A549 (cell line): Measurements from ENCODE around the gene CDC14A. TPM values are rescaled to one million over a fixed set of nuclear protein-coding genes. Genes with fewer than 3 reads are reported as not detected.

Experiments used
- ATAC-seq, 2 experiments: fragments of 200-7000 bp in 1 of 2; fragments of >200 bp in 1 of 2; cut with Nextera tagmentation in 1 of 2; cut with Tn5 transposase in 1 of 2; 3 replicates each; pipeline versions ENCODE4 v1.8.0 to v1.9.1; 2018 to 2020; ENCODE audit warnings: mild to moderate bottlenecking in 1 of 2, moderate library complexity in 1 of 2
- CTCF ChIA-PET: fragments of 300-600 bp; sonication (Branson Sonifier 250); formaldehyde crosslinking; extraction: SDS; loops from one replicate; lab custom pipeline; 2021; ENCODE audit warnings: antibody characterized with exemption, inconsistent platforms; lab: Yijun Ruan, JAX
- POLR2A ChIA-PET: fragments of 350-600 bp; formaldehyde crosslinking; extraction: SDS; loops from one replicate; lab custom pipeline; 2021; ENCODE audit warnings: antibody characterized with exemption, inconsistent platforms; lab: Yijun Ruan, JAX
- DNase-seq, 2 experiments: peaks; one replicate each; pipeline versions ENCODE4 v3.0.0 to v3.0.0-alpha.2; 2011 to 2016; ENCODE audit warnings: low read depth in 1 of 2, low spot score in 1 of 2
- FAIRE-seq: peaks from 2 replicates; lab custom pipeline; 2011; peaks lifted over from hg19 to GRCh38; lab: Jason Lieb, UNC
- H3K27ac ChIP-seq, 2 experiments: fragments of >200 bp; sonication (Bioruptor Twin); formaldehyde crosslinking; 3 replicates each; pipeline ENCODE4 v1.5.1; 2016 to 2017
- H3K4me1 ChIP-seq: fragments of >200 bp; sonication (Bioruptor Twin); formaldehyde crosslinking; 3 replicates; pipeline ENCODE4 v1.6.1; 2016
- H3K4me2 ChIP-seq: fragments of >200 bp; sonication (Bioruptor Twin); formaldehyde crosslinking; 3 replicates; pipeline ENCODE4 v1.6.1; 2016
- H3K4me3 ChIP-seq: fragments of >200 bp; sonication (Bioruptor Twin); formaldehyde crosslinking; 3 replicates; pipeline ENCODE4 v1.5.1; 2016
- H3K9me3 ChIP-seq: fragments of >200 bp; sonication (Bioruptor Twin); formaldehyde crosslinking; 3 replicates; pipeline ENCODE4 v1.6.1; 2016
- ATOH8 ChIP-seq: fragments of 250-450 bp; sonication (Bioruptor Pico); IDR thresholded peaks from 2 replicates; pipeline ENCODE4 v1.5.0; 2020; ENCODE audit warnings: low read depth, mild to moderate bottlenecking, moderate library complexity
- BCL3 ChIP-seq: fragments of >200 bp; sonication (Bioruptor Twin); formaldehyde crosslinking; IDR thresholded peaks from 3 replicates; pipeline ENCODE4 v1.6.1; 2016
- CBX2 ChIP-seq: fragments of 200-600 bp; sonication (generic); IDR thresholded peaks from 2 replicates; pipeline ENCODE4 v1.6.1; 2016; ENCODE audit warnings: low read depth, mild to moderate bottlenecking, borderline replicate concordance
- CEBPB ChIP-seq, 2 experiments: fragments of >200 bp in 1 of 2; sonication (Bioruptor Twin) in 1 of 2; formaldehyde crosslinking in 1 of 2; IDR thresholded peaks; 2 replicates each; pipeline ENCODE4 v1.6.1; 2012 to 2016
- CHD2 ChIP-seq: fragments of 150-350 bp; IDR thresholded peaks from 2 replicates; pipeline ENCODE4 v1.6.1; 2014; ENCODE audit warnings: low read length; ENCODE audit not compliant: partially characterized antibody
- CHD4 ChIP-seq: fragments of 200-600 bp; sonication (generic); IDR thresholded peaks from 2 replicates; pipeline ENCODE4 v1.6.1; 2016; ENCODE audit warnings: antibody characterized with exemption, mild to moderate bottlenecking, borderline replicate concordance
- EHMT2 ChIP-seq: fragments of 200-600 bp; sonication (generic); IDR thresholded peaks from 2 replicates; pipeline ENCODE4 v1.6.1; 2016; ENCODE audit warnings: antibody characterized with exemption, low read depth, mild to moderate bottlenecking, moderate library complexity
- ELK1 ChIP-seq: fragments of 150-350 bp; IDR thresholded peaks from 2 replicates; pipeline ENCODE4 v1.6.1; 2014; ENCODE audit warnings: low read depth, mild to moderate bottlenecking, low read length
- ESRRA ChIP-seq: fragments of 150-350 bp; IDR thresholded peaks from 2 replicates; pipeline ENCODE4 v1.6.1; 2014; ENCODE audit warnings: mild to moderate bottlenecking, low read length, borderline replicate concordance
- FOSB ChIP-seq: fragments of 250-450 bp; sonication (Bioruptor Pico); IDR thresholded peaks from 2 replicates; pipeline ENCODE4 v1.5.0; 2020; ENCODE audit warnings: mild to moderate bottlenecking, moderate library complexity
- GATA3 ChIP-seq: IDR thresholded peaks from 2 replicates; pipeline ENCODE4 v1.6.1; 2012; ENCODE audit warnings: borderline replicate concordance
- HDAC2 ChIP-seq: fragments of 200-600 bp; sonication (generic); IDR thresholded peaks from 2 replicates; pipeline ENCODE4 v1.6.1; 2016
- HEYL ChIP-seq: fragments of 250-450 bp; sonication (Bioruptor Pico); IDR thresholded peaks from 2 replicates; pipeline ENCODE4 v1.8.0; 2021; ENCODE audit warnings: mild to moderate bottlenecking, moderate library complexity
- HMGXB4 ChIP-seq: fragments of 250-450 bp; sonication (Bioruptor Pico); IDR thresholded peaks from 2 replicates; pipeline ENCODE4 v1.5.0; 2021; ENCODE audit warnings: mild to moderate bottlenecking, moderate library complexity, borderline replicate concordance
- HOXB13 ChIP-seq: fragments of 250-450 bp; sonication (Bioruptor Pico); IDR thresholded peaks from 2 replicates; pipeline ENCODE4 v1.5.0; 2020; ENCODE audit warnings: low read depth, mild to moderate bottlenecking, moderate library complexity
- KDM1A ChIP-seq: fragments of 200-600 bp; sonication (generic); IDR thresholded peaks from 2 replicates; pipeline ENCODE4 v1.6.1; 2016; ENCODE audit warnings: low read depth, mild to moderate bottlenecking
- MAFK ChIP-seq: fragments of 450-650 bp; IDR thresholded peaks from 2 replicates; pipeline ENCODE4 v1.6.1; 2014; ENCODE audit not compliant: partially characterized antibody
- NFE2L2 ChIP-seq: fragments of 150-350 bp; conservative IDR thresholded peaks from 2 replicates; pipeline ENCODE4 v1.6.1; 2014; ENCODE audit warnings: low read length
- NPAS2 ChIP-seq: fragments of 250-450 bp; sonication (Bioruptor Pico); IDR thresholded peaks from 2 replicates; pipeline ENCODE4 v1.8.0; 2022; ENCODE audit warnings: mild to moderate bottlenecking, moderate library complexity, borderline replicate concordance
- NR3C1 ChIP-seq: fragments of >200 bp; sonication (Bioruptor Twin); formaldehyde crosslinking; IDR thresholded peaks from 3 replicates; pipeline ENCODE4 v1.6.1; 2017
- PHF8 ChIP-seq: fragments of 200-600 bp; sonication (generic); IDR thresholded peaks from 2 replicates; pipeline ENCODE4 v1.6.1; 2016; ENCODE audit warnings: low read depth, mild to moderate bottlenecking, antibody characterized with exemption, moderate library complexity, borderline replicate concordance
- POLR2A ChIP-seq: IDR thresholded peaks from 2 replicates; pipeline ENCODE4 v1.6.1; 2012; ENCODE audit warnings: mild to moderate bottlenecking, low read length
- POLR2AphosphoS2 ChIP-seq: conservative IDR thresholded peaks from 2 replicates; pipeline ENCODE4 v1.6.1; 2012; ENCODE audit warnings: low read length, improper control_type of control experiment, inconsistent platforms
- RAD21 ChIP-seq, 2 experiments: fragments of >200 bp in 1 of 2; sonication (Bioruptor Twin) in 1 of 2; formaldehyde crosslinking in 1 of 2; IDR thresholded peaks in 1 of 2; conservative IDR thresholded peaks in 1 of 2; 2 replicates in 1 of 2; 3 replicates in 1 of 2; pipeline ENCODE4 v1.6.1; 2012 to 2018; ENCODE audit warnings: inconsistent platforms in 1 of 2
- RARB ChIP-seq: fragments of 250-450 bp; sonication (Bioruptor Pico); IDR thresholded peaks from 2 replicates; pipeline ENCODE4 v1.8.0; 2021; ENCODE audit warnings: mild to moderate bottlenecking, moderate library complexity
- REST ChIP-seq: fragments of 200-600 bp; sonication (generic); IDR thresholded peaks from 2 replicates; pipeline ENCODE4 v1.6.1; 2016; ENCODE audit warnings: antibody characterized with exemption, mild to moderate bottlenecking, moderate library complexity
- SREBF2 ChIP-seq: fragments of 450-650 bp; IDR thresholded peaks from 2 replicates; pipeline ENCODE4 v1.6.1; 2014; ENCODE audit warnings: mild to moderate bottlenecking, moderate library complexity
- USF2 ChIP-seq: fragments of 450-650 bp; IDR thresholded peaks from 2 replicates; pipeline ENCODE4 v1.6.1; 2014; ENCODE audit warnings: antibody characterized with exemption
- ZSCAN20 ChIP-seq: fragments of 250-450 bp; sonication (Bioruptor Pico); IDR thresholded peaks from 2 replicates; pipeline ENCODE4 v1.8.0; 2022; ENCODE audit warnings: mild to moderate bottlenecking, moderate library complexity
- WGBS: methylation state at CpG from one replicate; pipeline ENCODE4 v1.1.6; 2017; ENCODE audit errors: missing lambda C conversion rate; 5-methylcytosine and 5-hydroxymethylcytosine counted together
- polyA plus RNA-seq, 4 experiments: library from polyadenylated mRNA; depleted of rRNA in 3 of 4; stranded (reverse); fragments of >200 nt; fragmentation: RNase III in 1 of 4; extraction: RNeasy Plus Mini Kit Qiagen cat#74134 plus additional on column Dnase treatment in 1 of 4; gene quantifications; 2 replicates in 3 of 4; 3 replicates in 1 of 4; pipeline ENCODE4 v1.2.3, GENCODE V29; 2011 to 2017

Gene CDC14A
- polyA plus RNA-seq, 2 of the 4 experiments (the other 2 are of a cell fraction), result 1.6 to 4.1 TPM

- FAIRE-seq, result no peak
- Histone ChIP-seq H3K9me3 (no peaks in the 10 kb centered on the region), H3K4me3 (no peak overlapping the region), H3K27ac (no peak overlapping the region), H3K4me2 (no peak overlapping the region), H3K4me1 (peaks cover 5% of the 10 kb centered on the region; the same call in 1 of the 3 replicates)
- ATAC-seq, result no peak
- CTCF ChIA-PET, result interaction anchor here (2.5 kb wide), 1 partner anchor 23 kb away, joined by 8 read pairs; no protein-coding TSS in a partner anchor
- POLR2A ChIA-PET, result no interaction called here
- no peak for DNase-seq
- no peak for TF ChIP-seq ATOH8
- no peak for TF ChIP-seq FOSB (CRISPR knock-in tag)
- TF ChIP-seq HEYL (CRISPR knock-in tag), result no peak
- no peak for TF ChIP-seq NPAS2 (CRISPR knock-in tag)
- no peak for TF ChIP-seq SREBF2
- TF ChIP-seq HDAC2, result no peak
- no peak for TF ChIP-seq CBX2
- TF ChIP-seq KDM1A, result no peak
- TF ChIP-seq HMGXB4 (CRISPR knock-in tag), result no peak
- TF ChIP-seq MAFK, result no peak
- no peak for TF ChIP-seq BCL3
- TF ChIP-seq ELK1, result no peak
- TF ChIP-seq CHD4, result no peak
- TF ChIP-seq ZSCAN20 (CRISPR knock-in tag), result no peak
- TF ChIP-seq EHMT2, result no peak
- WGBS, result 84% methylated on average over 5 of the region's 5 CpGs
Measured at GRCh38 chr1:100482748-100483147, 130.4 kb downstream of the CDC14A start.

GRCh38 chr1:100483230-100483629 is 130.9 kb downstream of the CDC14A start:
- Histone ChIP-seq H3K4me1 (peaks cover 5% of the 10 kb centered on the region; the same call in 1 of the 3 replicates), H3K9me3 (no peaks in the 10 kb centered on the region), H3K27ac (no peak overlapping the region), H3K4me2 (no peak overlapping the region), H3K4me3 (no peak overlapping the region)
- ATAC-seq, result no peak
- TF ChIP-seq POLR2A (no peak), PHF8 (no peak), NFE2L2 (no peak), USF2 (no peak), NR3C1 (no peak), ESRRA (no peak), HEYL (CRISPR knock-in tag) (no peak), RAD21 (conservative IDR thresholded peaks at IDR 0.05 in 1 of 2, IDR thresholded peaks at IDR 0.05 in 1 of 2) (no peak), REST (no peak), CHD2 (no peak), RARB (CRISPR knock-in tag) (no peak), HOXB13 (CRISPR knock-in tag) (no peak), SREBF2 (no peak), GATA3 (no peak), CEBPB (IDR thresholded peaks at IDR 0.05) (no peak), POLR2AphosphoS2 (no peak)
- ChIA-PET POLR2A (no interaction called here), CTCF (no interaction called here)
- no peak for DNase-seq
- 65% methylated on average over 3 of the region's 3 CpGs for WGBS
- no peak for FAIRE-seq
